HG02678 (cell line): Measurements from ENCODE around the gene FRAT1.

Experiments used
- ATAC-seq: cut with Tn5 transposase; IDR thresholded peaks from one replicate; pipeline ENCODE4 v1.9.1; 2021; ENCODE audit warnings: mild to moderate bottlenecking, moderate library complexity; ENCODE audit not compliant: unreplicated experiment

The FRAT1 gene

DNA sequence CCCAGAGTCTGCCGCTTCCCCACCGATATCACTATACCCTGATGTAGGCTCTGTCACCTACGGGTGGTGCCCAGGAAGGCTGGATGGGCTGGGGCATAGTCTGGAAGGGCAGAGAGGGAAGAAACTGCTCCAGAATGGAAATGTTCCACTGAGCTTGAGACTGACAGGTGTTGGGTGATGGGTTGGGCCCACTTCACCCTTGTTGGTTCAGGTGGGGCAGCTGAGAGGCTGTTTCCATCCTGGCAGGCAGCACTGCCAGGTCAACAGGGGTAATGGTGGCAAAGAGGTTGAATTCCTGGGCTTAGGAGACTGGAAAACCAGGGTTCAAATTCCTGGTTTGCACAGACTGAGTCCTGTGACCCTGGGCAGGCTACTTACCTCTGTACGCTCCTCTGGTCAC is 44.0 kb downstream of the FRAT1 start:
- ATAC-seq = no peak

DNA sequence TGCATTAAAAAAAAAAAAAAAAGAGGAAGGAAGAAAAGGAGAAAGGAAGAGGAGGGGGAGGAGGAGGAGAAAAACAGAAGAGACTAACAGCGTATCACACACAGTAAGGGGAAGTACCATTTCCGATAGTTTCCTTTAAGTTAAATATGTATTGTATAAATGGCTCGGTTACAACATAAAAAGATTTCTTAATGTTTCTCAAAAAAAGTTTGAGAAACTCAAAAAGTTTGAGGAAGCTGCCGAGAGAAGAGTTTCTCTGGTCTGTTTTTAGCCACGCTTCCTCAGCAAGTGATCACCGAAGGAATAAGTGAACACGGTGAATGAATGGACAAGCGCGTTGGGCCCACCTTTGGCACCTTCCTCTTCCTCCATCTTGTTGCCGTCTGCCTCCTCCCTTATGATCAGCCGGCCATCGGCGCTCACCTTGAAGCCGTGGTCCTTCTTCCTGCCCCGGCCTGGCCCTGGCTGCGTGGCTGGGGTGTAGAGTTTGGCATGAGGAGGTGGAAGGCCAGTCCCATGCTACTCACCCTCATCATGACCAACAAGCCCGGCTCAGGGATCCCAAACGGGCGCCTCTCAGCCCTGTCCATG is 46.8 kb downstream of the FRAT1 start:
- no peak for ATAC-seq

DNA sequence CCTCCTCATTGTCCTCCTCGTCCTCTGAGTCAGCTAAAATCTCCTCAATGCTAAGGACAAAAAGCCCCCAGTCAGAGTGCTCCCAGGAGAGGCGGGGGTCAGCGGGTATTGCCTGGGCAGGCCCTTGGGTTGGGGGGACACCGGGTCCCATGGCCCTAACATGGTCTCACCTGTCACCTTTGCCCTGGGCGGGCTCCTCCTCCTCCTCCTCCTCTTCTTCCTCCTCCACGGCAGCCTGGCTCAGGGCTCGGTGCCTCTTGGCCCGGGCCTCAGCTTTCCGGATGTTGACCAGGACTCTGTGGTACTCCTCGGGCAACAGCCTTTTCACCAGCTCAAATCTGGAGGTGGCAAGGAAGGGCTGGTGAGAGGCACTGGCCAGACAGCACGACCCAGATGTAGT is 47.5 kb downstream of the FRAT1 start:
- ATAC-seq = no peak

- no peak for ATAC-seq
Observed at GRCh38 chr10:97367126-97367649, 48.1 kb downstream of the FRAT1 start.
